ENCODE measurements around the gene BATF3.
"Not testable (repeated sequence)": the region's sequence is repeated elsewhere in the genome, so short reads cannot be mapped to it uniquely, and the experiment has no call there.

BATF3 gene

GRCh38 chr1:212683357-212683722 is 16.3 kb downstream of the BATF3 start:
- no peak for DNase-seq

GRCh38 chr1:212680680-212681389 is 18.8 kb downstream of the BATF3 start:
- no peak for DNase-seq

GRCh38 chr1:212678456-212679410 is 20.9 kb downstream of the BATF3 start:
- DNase-seq, result no peak

- DNase-seq, result no peak
Measured at GRCh38 chr1:212677573-212677972, 22.1 kb downstream of the BATF3 start.

- DNase-seq, result no peak
Measured at GRCh38 chr1:212677136-212677535, 22.5 kb downstream of the BATF3 start.

- no peak for DNase-seq
Measured at GRCh38 chr1:212675675-212676074, 24.0 kb downstream of the BATF3 start.

- DNase-seq, result no peak
Measured at GRCh38 chr1:212674872-212675271, 24.8 kb downstream of the BATF3 start.

- peak; percentile 60 for DNase-seq
Measured at GRCh38 chr1:212671342-212672031, 28.2 kb downstream of the BATF3 start.

GRCh38 chr1:212670882-212671281 is 28.8 kb downstream of the BATF3 start:
- no peak for DNase-seq

- no peak for DNase-seq
Measured at GRCh38 chr1:212670301-212670700, 29.3 kb downstream of the BATF3 start.

- DNase-seq, result no peak
Measured at GRCh38 chr1:212669600-212669999, 30.0 kb downstream of the BATF3 start.

- DNase-seq, result no peak
Measured at GRCh38 chr1:212669102-212669501, 30.5 kb downstream of the BATF3 start.

- DNase-seq, result no peak
Measured at GRCh38 chr1:212668477-212668876, 31.2 kb downstream of the BATF3 start.

GRCh38 chr1:212667223-212668139 is 32.2 kb downstream of the BATF3 start:
- DNase-seq, result no peak

GRCh38 chr1:212666116-212666775 is 33.4 kb downstream of the BATF3 start:
- DNase-seq, result no peak

GRCh38 chr1:212665241-212666115 is 34.2 kb downstream of the BATF3 start:
- peak; percentile 69 for DNase-seq

- no peak for DNase-seq
Measured at GRCh38 chr1:212664409-212665199, 35.0 kb downstream of the BATF3 start.

GRCh38 chr1:212658250-212658649 is 41.4 kb downstream of the BATF3 start:
- DNase-seq, result not testable (repeated sequence)

- DNase-seq, result no peak
Measured at GRCh38 chr1:212656730-212657129, 42.9 kb downstream of the BATF3 start.
